H1 (cell line): Measurements from ENCODE around the gene TMPRSS2. TPM values are rescaled to one million over a fixed set of nuclear protein-coding genes. Genes with fewer than 3 reads are reported as not detected.

ENCODE experiments used
- CHD7 ChIP-seq: fragments of 300-600 bp; sonication (generic); IDR thresholded peaks from 2 replicates; pipeline ENCODE4 v1.7.1; 2012; ENCODE audit warnings: low read length, moderate library complexity, mild to moderate bottlenecking, inconsistent platforms; ENCODE audit not compliant: insufficient replicate concordance
- EZH2 ChIP-seq: fragments of 200-600 bp; sonication (generic); IDR thresholded peaks from 2 replicates; pipeline ENCODE4 v1.7.1; 2012; ENCODE audit warnings: low read depth, mild to moderate bottlenecking, moderate library complexity, low read length, inconsistent platforms; ENCODE audit not compliant: severe bottlenecking
- MAX ChIP-seq: IDR thresholded peaks from 2 replicates; pipeline ENCODE4 v1.6.1; 2012; ENCODE audit warnings: inconsistent platforms
- SIRT6 ChIP-seq: IDR thresholded peaks from one replicate; pipeline ENCODE4 v1.7.1; 2012; ENCODE audit warnings: low read length, inconsistent platforms
- SP2 ChIP-seq: IDR thresholded peaks from 2 replicates; pipeline ENCODE4 v1.6.1; 2012; ENCODE audit warnings: mild to moderate bottlenecking, low read length, inconsistent platforms
- TCF12 ChIP-seq: IDR thresholded peaks from 2 replicates; pipeline ENCODE4 v1.6.1; 2011; ENCODE audit warnings: low read depth, mild to moderate bottlenecking, low read length
- polyA plus RNA-seq, 7 experiments: library from polyadenylated mRNA; depleted of rRNA in 3 of 7; stranded (reverse) in 5 of 7; unstranded in 2 of 7; fragments of >200 nt in 5 of 7; fragments of 200-250 nt in 2 of 7; gene quantifications; 1 replicate in 5 of 7; 2 replicates in 1 of 7; 4 replicates in 1 of 7; pipeline versions ENCODE4 v1.2.1 to v1.2.3, GENCODE V29; 2011 to 2013; ENCODE audit warnings: missing spikeins in 2 of 7, mixed read lengths in 2 of 7
- total RNA-seq: library from RNA; stranded (reverse); fragmentation: NEBNext Ultra II Directional; extraction: Animal tissue kit (Norgen Biotek cat#: 25700); gene quantifications from 2 replicates; pipeline ENCODE4 v1.2.1, GENCODE V29; 2021

The TMPRSS2 gene
- total and polyA plus RNA-seq, 2 of the 8 experiments (the other 6 are each of a cell fraction or from before 2014, with no cell fraction given): 9.2 to 11.0 TPM

GRCh38 chr21:41442481-41443186 is 65.3 kb downstream of the TMPRSS2 start (continued):
- TF ChIP-seq CHD7 (no peak), SIRT6 (no peak), SP2 (no peak), TCF12 (no peak), EZH2 (no peak), MAX (no peak)
